Suprapubic skin (tissue), 4 donors: Measurements from ENCODE around the gene CEBPG. TPM values are rescaled to one million over a fixed set of nuclear protein-coding genes. Genes with fewer than 3 reads are reported as not detected.
A peak's percentile ranks its signal among the peaks of the same experiment; 100 is the strongest.

ENCODE experiments used
- DNase-seq, 2 donors: peaks; one replicate each; pipeline ENCODE4 v3.0.0-alpha.2; 2019; ENCODE audit warnings: low spot score in 2 of 2
- H3K27ac ChIP-seq: fragments of 200-600 bp; sonication (generic); one replicate; pipeline ENCODE4 v1.5.1; 2019
- H3K27me3 ChIP-seq: fragments of 200-600 bp; sonication (generic); one replicate; pipeline ENCODE4 v1.5.1; 2019
- H3K36me3 ChIP-seq: fragments of 200-600 bp; sonication (generic); one replicate; pipeline ENCODE4 v1.5.1; 2019
- H3K4me1 ChIP-seq: fragments of 200-600 bp; sonication (generic); one replicate; pipeline ENCODE4 v1.5.1; 2019
- H3K4me3 ChIP-seq: fragments of 200-600 bp; sonication (generic); one replicate; pipeline ENCODE4 v1.5.1; 2019; ENCODE audit warnings: mild to moderate bottlenecking
- H3K9me3 ChIP-seq: fragments of 200-600 bp; sonication (generic); one replicate; pipeline ENCODE4 v1.5.1; 2019
- CTCF ChIP-seq, 2 donors: fragments of 200-600 bp in 1 of 2; fragments of 450-650 bp in 1 of 2; sonication (generic) in 1 of 2; IDR thresholded peaks; one replicate each; pipeline ENCODE4 v1.5.1; 2016 to 2019; ENCODE audit warnings: antibody characterized with exemption in 2 of 2, mild to moderate bottlenecking in 1 of 2, moderate library complexity in 1 of 2
- EP300 ChIP-seq: sonication (generic); formaldehyde crosslinking; IDR thresholded peaks from one replicate; pipeline ENCODE4 v1.6.1; 2017; ENCODE audit warnings: antibody characterized with exemption
- POLR2A ChIP-seq, 2 donors: fragments of 450-650 bp; IDR thresholded peaks; one replicate each; pipeline ENCODE4 v1.6.1; 2017; ENCODE audit warnings: antibody characterized with exemption in 2 of 2, mild to moderate bottlenecking in 2 of 2, moderate library complexity in 2 of 2
- POLR2AphosphoS5 ChIP-seq, 3 donors: sonication (generic); formaldehyde crosslinking; IDR thresholded peaks; one replicate each; pipeline ENCODE4 v1.6.1; 2017; ENCODE audit warnings: antibody characterized with exemption in 3 of 3
- WGBS: methylation state at CpG from one replicate; pipeline ENCODE4 v1.1.5; 2018; 5-methylcytosine and 5-hydroxymethylcytosine counted together
- total RNA-seq, 4 donors: library from RNA; depleted of rRNA; stranded (reverse); fragments of >200 nt; gene quantifications; one replicate each; pipeline ENCODE4 v1.1.0, GENCODE V29; 2016

Gene CEBPG
- total RNA-seq, 4 donors from 2014 or later = 37.7 to 63.0 (median 45.2) TPM

- Histone ChIP-seq H3K9me3 (no peaks in the 10 kb centered on the region), H3K36me3 (peaks cover 12% of the 10 kb centered on the region), H3K4me3 (no peak overlapping the region), H3K27ac (no peak overlapping the region), H3K27me3 (no peaks in the 10 kb centered on the region), H3K4me1 (peaks cover 90% of the 10 kb centered on the region)
- TF ChIP-seq POLR2AphosphoS5 (IDR thresholded peaks at IDR 0.05) (no peak), CTCF (IDR thresholded peaks at IDR 0.05) (no peak), POLR2A (IDR thresholded peaks at IDR 0.05) (no peak), EP300 (no peak)
- DNase-seq = peak in 1 of 2 donors; percentile 52
- 60% methylated on average over 2 of the region's 12 CpGs for WGBS
Measured at GRCh38 chr19:33391631-33392249, 18.2 kb downstream of the CEBPG start.

GRCh38 chr19:33392341-33393285 is 19.1 kb downstream of the CEBPG start:
- 71% methylated on average over 9 of the region's 39 CpGs for WGBS
- DNase-seq = peak in 1 of 2 donors; percentile 65
- peaks cover 88% of the 10 kb centered on the region for H3K4me1 ChIP-seq

GRCh38 chr19:33393286-33394005 is 19.9 kb downstream of the CEBPG start:
- no peak overlapping the region for H3K27ac ChIP-seq
- H3K27me3 ChIP-seq = no peaks in the 10 kb centered on the region
- H3K4me1 ChIP-seq = peaks cover 80% of the 10 kb centered on the region
- DNase-seq = peak in 1 of 2 donors; percentile 64
- no peak for TF ChIP-seq POLR2A (IDR thresholded peaks at IDR 0.05)
- TF ChIP-seq CTCF (IDR thresholded peaks at IDR 0.05) = no peak
- TF ChIP-seq POLR2AphosphoS5 (IDR thresholded peaks at IDR 0.05) = no peak
- TF ChIP-seq EP300 = no peak
- no peaks in the 10 kb centered on the region for H3K9me3 ChIP-seq
- H3K4me3 ChIP-seq = no peak overlapping the region
- 82% methylated on average over 17 of the region's 21 CpGs for WGBS
- H3K36me3 ChIP-seq = no peaks in the 10 kb centered on the region

More at GRCh38 chr19:33392341-33393285, 19.1 kb downstream of the CEBPG start:
- H3K27me3 ChIP-seq = no peaks in the 10 kb centered on the region
- H3K36me3 ChIP-seq = peaks cover 3% of the 10 kb centered on the region
- no peaks in the 10 kb centered on the region for H3K9me3 ChIP-seq
- no peak overlapping the region for H3K27ac ChIP-seq
- TF ChIP-seq POLR2A (IDR thresholded peaks at IDR 0.05) (no peak), POLR2AphosphoS5 (IDR thresholded peaks at IDR 0.05) (no peak), CTCF (IDR thresholded peaks at IDR 0.05) (no peak), EP300 (no peak)
- H3K4me3 ChIP-seq = no peak overlapping the region

- Histone ChIP-seq H3K9me3 (no peaks in the 10 kb centered on the region), H3K4me1 (peaks cover 72% of the 10 kb centered on the region), H3K36me3 (no peaks in the 10 kb centered on the region), H3K27ac (no peak overlapping the region), H3K4me3 (no peak overlapping the region), H3K27me3 (no peaks in the 10 kb centered on the region)
- peak in 1 of 2 donors; percentile 86 for DNase-seq
- 49% methylated on average over 13 of the region's 30 CpGs for WGBS
- TF ChIP-seq EP300 (no peak), POLR2AphosphoS5 (IDR thresholded peaks at IDR 0.05) (peak in 1 of 3 donors; percentile 56), CTCF (IDR thresholded peaks at IDR 0.05) (no peak)
Measured at GRCh38 chr19:33394006-33394722, 20.7 kb downstream of the CEBPG start.
